ENCODE measurements around the gene B4GALNT4. TPM values are rescaled to one million over a fixed set of nuclear protein-coding genes. Genes with fewer than 3 reads are reported as not detected.

B4GALNT4 gene, protein sequence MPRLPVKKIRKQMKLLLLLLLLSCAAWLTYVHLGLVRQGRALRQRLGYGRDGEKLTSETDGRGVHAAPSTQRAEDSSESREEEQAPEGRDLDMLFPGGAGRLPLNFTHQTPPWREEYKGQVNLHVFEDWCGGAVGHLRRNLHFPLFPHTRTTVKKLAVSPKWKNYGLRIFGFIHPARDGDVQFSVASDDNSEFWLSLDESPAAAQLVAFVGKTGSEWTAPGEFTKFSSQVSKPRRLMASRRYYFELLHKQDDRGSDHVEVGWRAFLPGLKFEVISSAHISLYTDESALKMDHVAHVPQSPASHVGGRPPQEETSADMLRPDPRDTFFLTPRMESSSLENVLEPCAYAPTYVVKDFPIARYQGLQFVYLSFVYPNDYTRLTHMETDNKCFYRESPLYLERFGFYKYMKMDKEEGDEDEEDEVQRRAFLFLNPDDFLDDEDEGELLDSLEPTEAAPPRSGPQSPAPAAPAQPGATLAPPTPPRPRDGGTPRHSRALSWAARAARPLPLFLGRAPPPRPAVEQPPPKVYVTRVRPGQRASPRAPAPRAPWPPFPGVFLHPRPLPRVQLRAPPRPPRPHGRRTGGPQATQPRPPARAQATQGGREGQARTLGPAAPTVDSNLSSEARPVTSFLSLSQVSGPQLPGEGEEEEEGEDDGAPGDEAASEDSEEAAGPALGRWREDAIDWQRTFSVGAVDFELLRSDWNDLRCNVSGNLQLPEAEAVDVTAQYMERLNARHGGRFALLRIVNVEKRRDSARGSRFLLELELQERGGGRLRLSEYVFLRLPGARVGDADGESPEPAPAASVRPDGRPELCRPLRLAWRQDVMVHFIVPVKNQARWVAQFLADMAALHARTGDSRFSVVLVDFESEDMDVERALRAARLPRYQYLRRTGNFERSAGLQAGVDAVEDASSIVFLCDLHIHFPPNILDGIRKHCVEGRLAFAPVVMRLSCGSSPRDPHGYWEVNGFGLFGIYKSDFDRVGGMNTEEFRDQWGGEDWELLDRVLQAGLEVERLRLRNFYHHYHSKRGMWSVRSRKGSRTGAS
- 76.3 and 89.0 TPM in 2 replicates for total RNA-seq (2021; fragmentation: NEBNext Ultra II Directional; extraction: Animal tissue kit (Norgen Biotek cat#: 25700))
- 40.9 and 69.4 TPM in 2 replicates for polyA plus RNA-seq (2011; rRNA removed)
- 62.2 TPM for polyA plus RNA-seq (2011; cell fraction: cytosol; rRNA removed)
- 329 TPM for polyA plus RNA-seq (2011; cell fraction: nucleus; rRNA removed)
- 55.4 to 118 TPM (median 90.1 TPM) in 4 replicates for polyA plus RNA-seq (2012, experiment 1 of 2)
- 69.9 TPM for polyA plus RNA-seq (2012, experiment 2 of 2)
- polyA plus RNA-seq (2013, experiment 1 of 2) = 55.2 TPM
- 48.0 TPM for polyA plus RNA-seq (2013, experiment 2 of 2)
- 6.4 and 7.0 TPM in 2 replicates for polyA minus RNA-seq (2011; rRNA and poly(A)+ RNA removed)
- polyA minus RNA-seq (2011; cell fraction: cytosol; rRNA and poly(A)+ RNA removed) = 19.7 TPM
- 37.0 TPM for polyA minus RNA-seq (2011; cell fraction: nucleus; rRNA and poly(A)+ RNA removed)
- long read RNA-seq, experiment 1, partial matches to known transcripts = 12 of 13 reads
- long read RNA-seq, experiment 1, other reads (novel, unspliced or antisense) = 1 of 13 reads
- long read RNA-seq, experiment 2 = 0 reads

DNA sequence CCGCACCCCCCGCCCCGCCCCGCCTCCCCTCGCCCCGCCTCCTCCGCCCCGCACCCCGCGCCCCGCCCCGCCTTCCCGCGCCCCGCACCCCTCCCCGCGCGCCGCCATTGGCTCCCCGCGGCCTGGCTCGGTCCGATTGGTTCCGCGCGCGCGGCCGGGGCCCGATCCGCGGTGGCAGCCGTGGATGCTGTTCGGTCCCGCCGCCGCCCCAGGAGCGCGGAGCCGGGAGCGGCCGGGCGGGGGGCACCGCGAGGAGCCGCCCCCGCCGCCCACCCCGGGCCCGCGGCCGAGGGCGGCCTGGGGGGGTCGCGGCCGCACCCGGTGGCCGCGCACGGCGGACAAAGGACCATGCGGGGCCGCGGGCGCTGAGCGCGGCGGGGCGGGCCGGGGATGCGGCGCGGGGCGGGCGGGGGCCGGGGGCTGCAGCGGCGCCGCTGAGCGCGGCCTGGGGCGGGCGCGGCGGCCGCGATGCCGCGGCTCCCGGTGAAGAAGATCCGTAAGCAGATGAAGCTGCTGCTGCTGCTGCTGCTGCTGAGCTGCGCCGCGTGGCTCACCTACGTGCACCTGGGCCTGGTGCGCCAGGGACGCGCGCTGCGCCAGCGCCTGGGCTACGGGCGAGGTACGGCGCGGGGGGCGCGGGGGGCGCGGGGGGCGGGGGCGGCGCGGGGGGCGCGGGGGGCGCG, at the start of gene B4GALNT4:
TSS of gene B4GALNT4 (plus strand) at position 164 of the 683 bp plus-strand sequence. CDS start at position 469, 305 bp downstream.
- Histone ChIP-seq H3K23ac (ENCODE audit: insufficient read length) (no peak within 1 kb of the TSS), H3K9me3 (ENCODE audit: insufficient read depth in 2 of 2, low read depth in 1 of 2, low read length in 1 of 2) (no peaks in the 10 kb centered on the region), H2BK20ac (ENCODE audit: low read length) (no peak within 1 kb of the TSS), H3K14ac (ENCODE audit: insufficient read length) (no peak within 1 kb of the TSS), H2AK5ac (ENCODE audit: low read depth, low read length) (0 out of 2 replicates have a peak within 1 kb of the TSS, but pooled peaks have one; percentile 57), H3K79me2 (ENCODE audit: control insufficient read depth in 1 of 2, insufficient read depth in 2 of 2, low read length in 2 of 2) (peaks cover 0 to 15% of the 10 kb centered on the region in 2 experiments; a peak in 1 of 4 replicates), H3K4me1 (replicated peaks in 1 of 4; ENCODE audit: control insufficient read depth in 3 of 4, insufficient read depth in 4 of 4, low read length in 3 of 4) (peaks cover 0 to 10% (median 6%) of the 10 kb centered on the region in 4 experiments; a peak in 6 of 7 replicates), H2BK5ac (ENCODE audit: low read depth, low read length) (peak within 1 kb of the TSS; percentile 52; the same call in 1 of the 2 replicates), H3K27ac (ENCODE audit: low read depth, low read length) (peak within 1 kb of the TSS; percentile 45), H4K8ac (ENCODE audit: extremely low read depth, insufficient read depth, low read length) (peak within 1 kb of the TSS; percentile 83), H3K9ac (replicated peaks in 1 of 4; ENCODE audit: extremely low read depth in 1 of 4, low read depth in 3 of 4, low read length in 3 of 4) (peak within 1 kb of the TSS; percentile 58 to 82 (median 64)), H4K20me1 (replicated peaks in 1 of 2; ENCODE audit: control insufficient read depth in 1 of 2, insufficient read depth in 2 of 2, low read length in 2 of 2) (peaks cover 0 to 2% of the 10 kb centered on the region in 2 experiments), H3K79me1 (ENCODE audit: low read depth, low read length) (peaks cover 7% of the 10 kb centered on the region), H3K4me2 (ENCODE audit: insufficient read depth in 1 of 2, low read depth in 2 of 2, low read length in 2 of 2) (peak within 1 kb of the TSS; percentile 79 to 85), H3K56ac (replicated peaks; ENCODE audit: insufficient read length, low read depth, low read length) (no peak within 1 kb of the TSS), H2BK12ac (ENCODE audit: low read depth, low read length) (peak within 1 kb of the TSS; percentile 96; the same call in 1 of the 2 replicates), H2AFZ (ENCODE audit: low read length) (no peak within 1 kb of the TSS), H3K36me3 (ENCODE audit: control insufficient read depth in 2 of 4, insufficient read depth in 4 of 4, low read length in 3 of 4) (peaks cover 11 to 21% (median 15%) of the 10 kb centered on the region in 4 experiments; a peak in 7 of 8 replicates), H2BK15ac (ENCODE audit: low read length) (peak within 1 kb of the TSS; percentile 95; the same call in 1 of the 2 replicates), H4K91ac (replicated peaks; ENCODE audit: insufficient read length, low read length) (peak within 1 kb of the TSS; percentile 87), H3K27me3 (replicated peaks in 1 of 4; ENCODE audit: control insufficient read depth in 3 of 4, extremely low read depth in 1 of 4, insufficient read depth in 3 of 4, low read length in 3 of 4) (peaks cover 0 to under 1% (median under 1%) of the 10 kb centered on the region in 4 experiments; a peak in 1 of 7 replicates), H3K18ac (ENCODE audit: extremely low read depth, low read length) (peak within 1 kb of the TSS; percentile 87), H3K23me2 (ENCODE audit: low read depth, low read length) (peaks cover 3% of the 10 kb centered on the region; the same call in 1 of the 2 replicates), H4K5ac (ENCODE audit: insufficient read length, low read depth, low read length) (peak within 1 kb of the TSS; percentile 56), H2BK120ac (replicated peaks; ENCODE audit: low read depth, low read length) (peak within 1 kb of the TSS; percentile 6), H3K4me3 (ENCODE audit: extremely low read depth in 1 of 4, insufficient read depth in 2 of 4, low read depth in 3 of 4, low read length in 4 of 4) (peak within 1 kb of the TSS; percentile 70 to 78 (median 74)), H3K4ac (replicated peaks; ENCODE audit: insufficient read length, low read depth, low read length) (peak within 1 kb of the TSS; percentile 78)
- FAIRE-seq = no peak
- CTCF ChIA-PET (ENCODE audit: partially characterized antibody) = interaction anchor here (0.6 to 13.4 kb wide), 6 partner anchors 42 to 160 kb away, joined by 3 to 212 read pairs (median 4); partner anchors contain the start of gene PTDSS2
- no peak for DNase-seq (ENCODE audit: low read depth in 1 of 2, low spot score in 2 of 2)
- POLR2A ChIA-PET (ENCODE audit: partially characterized antibody) = interaction anchor here (0.9 to 3.4 kb wide), 19 partner anchors 11 to 165 kb away, joined by 3 to 19 read pairs (median 5); partner anchors contain the start of gene PTDSS2
- WGBS, 2 experiments (ENCODE audit: extremely low coverage in 1 of 2, insufficient coverage in 1 of 2, insufficient read length in 1 of 2, insufficient replicate concordance in 2 of 2, low coverage in 1 of 2, low lambda C conversion rate in 2 of 2, missing lambda C conversion rate in 1 of 2) = 2% methylated on average over 10 of the region's 118 CpGs; no CpG with 5 or more reads in 1 of the 2 experiments
- TF ChIP-seq CTBP2 (IDR thresholded peaks at IDR 0.05; ENCODE audit: borderline replicate concordance, insufficient read depth, insufficient read length, low read length) = no peak
- TF ChIP-seq CREB1 (IDR thresholded peaks at IDR 0.05) = no peak
- no peak for TF ChIP-seq CBX5 (IDR thresholded peaks at IDR 0.05; ENCODE audit: low read depth, low read length)
- TF ChIP-seq TEAD4 (IDR thresholded peaks at IDR 0.05; ENCODE audit: low read depth, low read length) = no peak

All from H1 (cell line).